ENCODE measurements around the gene NCAPH2. TPM values are rescaled to one million over a fixed set of nuclear protein-coding genes. Genes with fewer than 3 reads are reported as not detected.
A peak's percentile ranks its signal among the peaks of the same experiment; 100 is the strongest.

The NCAPH2 gene
- total and polyA plus RNA-seq, 2 of the 13 experiments (the other 11 are each of a cell fraction or from before 2014, with no cell fraction given): 28.1 to 64.4 TPM

- TF ChIP-seq ZNF350 (CRISPR knock-in tag; IDR thresholded peaks at IDR 0.05; ENCODE audit: borderline replicate concordance, low read depth): peak; percentile 43; the same call in 1 of the 2 replicates
- TF ChIP-seq FOXO1 (CRISPR knock-in tag; IDR thresholded peaks at IDR 0.05): peak; percentile 18; the same call in 1 of the 2 replicates
- TF ChIP-seq ZNF598 (CRISPR knock-in tag; IDR thresholded peaks at IDR 0.05; ENCODE audit: borderline replicate concordance): peak; percentile 85; the same call in 1 of the 2 replicates
- TF ChIP-seq JARID2 (CRISPR knock-in tag; IDR thresholded peaks at IDR 0.05; ENCODE audit: insufficient replicate concordance): peak; percentile 20
- TF ChIP-seq FOXK1 (CRISPR knock-in tag; IDR thresholded peaks at IDR 0.05; ENCODE audit: borderline replicate concordance, low read depth): 0 out of 2 replicates have a peak, but pooled peaks have one; percentile 50
- TF ChIP-seq NFKB2 (CRISPR knock-in tag; IDR thresholded peaks at IDR 0.05; ENCODE audit: borderline replicate concordance): 0 out of 2 replicates have a peak, but pooled peaks have one; percentile 6
- 0 out of 2 replicates have a peak, but pooled peaks have one; percentile 62 for TF ChIP-seq ZBTB7B (CRISPR knock-in tag; IDR thresholded peaks at IDR 0.05)
- peak; percentile 10; the same call in 1 of the 2 replicates for TF ChIP-seq SMC3 (IDR thresholded peaks at IDR 0.05; ENCODE audit: low read length)
- TF ChIP-seq ATAD3A (CRISPR knock-in tag; IDR thresholded peaks at IDR 0.05): 0 out of 2 replicates have a peak, but pooled peaks have one; percentile 14
- TF ChIP-seq ZNF614 (CRISPR knock-in tag; IDR thresholded peaks at IDR 0.05; ENCODE audit: borderline replicate concordance): peak; percentile 19; the same call in 1 of the 2 replicates
- no peak for TF ChIP-seq HNRNPUL1 (IDR thresholded peaks at IDR 0.05; ENCODE audit: low read depth, low read length)
- TF ChIP-seq RBFOX2 (IDR thresholded peaks at IDR 0.05; ENCODE audit: low read depth, low read length): peak; percentile 65
- 0 out of 2 replicates have a peak, but pooled peaks have one; percentile 50 for TF ChIP-seq ZNF510 (CRISPR knock-in tag; IDR thresholded peaks at IDR 0.05; ENCODE audit: low read depth)
- TF ChIP-seq MEIS1 (CRISPR knock-in tag; IDR thresholded peaks at IDR 0.05; ENCODE audit: borderline replicate concordance): peak; percentile 69; the same call in 1 of the 2 replicates
- no peak for TF ChIP-seq MTERF4 (CRISPR knock-in tag; IDR thresholded peaks at IDR 0.05)
- TF ChIP-seq SRF (IDR thresholded peaks at IDR 0.05; ENCODE audit: low read depth, low read length): peak; percentile 15; the same call in 1 of the 2 replicates
- no peak for TF ChIP-seq ZNF703 (CRISPR knock-in tag; IDR thresholded peaks at IDR 0.05; ENCODE audit: borderline replicate concordance)
- TF ChIP-seq SP1 (IDR thresholded peaks at IDR 0.05): no peak
- TF ChIP-seq SP1 (CRISPR knock-in tag; IDR thresholded peaks at IDR 0.05): peak; percentile 95
- 0 out of 2 replicates have a peak, but pooled peaks have one; percentile 23 for TF ChIP-seq ZNF747 (CRISPR knock-in tag; IDR thresholded peaks at IDR 0.05; ENCODE audit: borderline replicate concordance)
- no peak for TF ChIP-seq ZBTB21 (CRISPR knock-in tag; IDR thresholded peaks at IDR 0.05)
- TF ChIP-seq HOXD1 (CRISPR knock-in tag; IDR thresholded peaks at IDR 0.05): no peak
- TF ChIP-seq HOXA9 (CRISPR knock-in tag; IDR thresholded peaks at IDR 0.05; ENCODE audit: borderline replicate concordance): no peak
- 0 out of 2 replicates have a peak, but pooled peaks have one; percentile 6 for TF ChIP-seq ZNF800 (CRISPR knock-in tag; IDR thresholded peaks at IDR 0.05)
- TF ChIP-seq SKI (IDR thresholded peaks at IDR 0.05; ENCODE audit: partially characterized antibody): no peak
These were observed 54.7 kb downstream of the NCAPH2 start, which contains the start of gene SYCE3 (continued) for GRCh38 chr22:50562523-50563412.

Data from HepG2 (cell line).